K562 (cell line): ENCODE results near the gene SELPLG. TPM values are rescaled to one million over a fixed set of nuclear protein-coding genes. Genes with fewer than 3 reads are reported as not detected.

Source experiments
- ADNP ChIP-seq: fragments of 200-800 bp; sonication (Bioruptor generic); IDR thresholded peaks from 2 replicates; pipeline ENCODE4 v1.6.1; 2016; ENCODE audit warnings: missing genetic modification characterization, missing compliant biosample characterization
- CHD2 ChIP-seq: IDR thresholded peaks from 2 replicates; pipeline ENCODE4 v1.6.1; 2011; ENCODE audit warnings: low read depth, low read length
- HEY1 ChIP-seq: fragments of 250-450 bp; sonication (Bioruptor Pico); IDR thresholded peaks from 2 replicates; pipeline ENCODE4 v1.5.0; 2020; ENCODE audit warnings: mild to moderate bottlenecking, moderate library complexity, borderline replicate concordance
- HNRNPL ChIP-seq: fragments of 200-400 bp; formaldehyde crosslinking; IDR thresholded peaks from 2 replicates; pipeline ENCODE4 v1.6.1; 2017; ENCODE audit warnings: low read depth, mild to moderate bottlenecking, low read length
- HNRNPUL1 ChIP-seq: fragments of 200-400 bp; formaldehyde crosslinking; IDR thresholded peaks from 2 replicates; pipeline ENCODE4 v1.6.1; 2017; ENCODE audit warnings: low read length
- IRF9 ChIP-seq: fragments of 450-650 bp; IDR thresholded peaks from 2 replicates; pipeline ENCODE4 v1.6.1; 2016; ENCODE audit warnings: missing biosample characterization, missing genetic modification characterization
- MEIS2 ChIP-seq: fragments of 450-650 bp; IDR thresholded peaks from 2 replicates; pipeline ENCODE4 v1.6.1; 2014; ENCODE audit warnings: mild to moderate bottlenecking; ENCODE audit not compliant: partially characterized antibody
- MLX ChIP-seq, 2 experiments: fragments of 450-650 bp in 1 of 2; sonication (generic) in 1 of 2; formaldehyde crosslinking; conservative IDR thresholded peaks; 2 replicates each; pipeline versions ENCODE4 v1.4.0 to v1.8.1; 2020 to 2022; ENCODE audit warnings: mild to moderate bottlenecking in 1 of 2, missing genetic modification reagents in 1 of 2
- NFE2 ChIP-seq: IDR thresholded peaks from 2 replicates; pipeline ENCODE4 v1.6.1; 2014; ENCODE audit warnings: antibody characterized with exemption, low read depth
- OTX1 ChIP-seq: fragments of 450-650 bp; formaldehyde crosslinking; IDR thresholded peaks from 2 replicates; pipeline ENCODE4 v1.4.0; 2022; ENCODE audit warnings: mild to moderate bottlenecking
- POLR3G ChIP-seq: IDR thresholded peaks from 2 replicates; pipeline ENCODE4 v1.6.1; 2011; ENCODE audit not compliant: insufficient read length, insufficient replicate concordance; ENCODE audit errors: extremely low read depth
- SFPQ ChIP-seq: fragments of 200-400 bp; formaldehyde crosslinking; IDR thresholded peaks from 2 replicates; pipeline ENCODE4 v1.6.1; 2017; ENCODE audit warnings: mild to moderate bottlenecking, low read depth, low read length, moderate library complexity
- TEAD1 ChIP-seq, 2 experiments: fragments of 450-650 bp in 1 of 2; sonication (generic) in 1 of 2; formaldehyde crosslinking; IDR thresholded peaks; 2 replicates each; pipeline versions ENCODE4 v1.4.0 to v1.8.0; 2020 to 2022; ENCODE audit warnings: mild to moderate bottlenecking in 2 of 2, missing genetic modification reagents in 1 of 2
- USF2 ChIP-seq: sonication (generic); formaldehyde crosslinking; IDR thresholded peaks from 2 replicates; pipeline ENCODE4 v1.5.0; 2020; ENCODE audit warnings: missing genetic modification reagents
- ZBTB1 ChIP-seq: sonication (generic); formaldehyde crosslinking; IDR thresholded peaks from 2 replicates; pipeline ENCODE4 v1.8.1; 2023; ENCODE audit warnings: missing genetic modification reagents, low read depth, mild to moderate bottlenecking, borderline replicate concordance
- ZFX ChIP-seq: sonication (generic); formaldehyde crosslinking; IDR thresholded peaks from 2 replicates; pipeline ENCODE4 v1.8.0; 2022; ENCODE audit warnings: mild to moderate bottlenecking, missing genetic modification reagents, moderate library complexity
- ZNF740 ChIP-seq, 3 experiments: fragments of 200-800 bp in 1 of 3; sonication (Bioruptor generic) in 1 of 3; sonication (generic) in 1 of 3; formaldehyde crosslinking in 1 of 3; IDR thresholded peaks; 2 replicates each; pipeline versions ENCODE4 v1.6.1 to v1.8.0; 2016 to 2022; ENCODE audit warnings: mild to moderate bottlenecking in 2 of 3, missing compliant biosample characterization in 2 of 3, missing genetic modification characterization in 2 of 3, missing genetic modification reagents in 1 of 3
- ZNF778 ChIP-seq: fragments of 450-650 bp; formaldehyde crosslinking; IDR thresholded peaks from 2 replicates; pipeline ENCODE4 v1.4.0; 2020; ENCODE audit warnings: mild to moderate bottlenecking, moderate library complexity
- polyA plus RNA-seq, 8 experiments: library from polyadenylated mRNA; depleted of rRNA in 4 of 8; stranded (reverse) in 5 of 8; unstranded in 3 of 8; fragments of >200 nt; fragmentation: Nextera tagmentation in 2 of 8; fragmentation: Illumina TruSeq in 1 of 8; extraction: Ambion mirVana in 2 of 8; extraction: Trizol in 1 of 8; gene quantifications; 2 replicates each; pipeline versions ENCODE4 v1.2.1 to v1.2.3, GENCODE V29; 2011 to 2014; ENCODE audit warnings: inconsistent platforms in 1 of 8, missing spikeins in 1 of 8
- total RNA-seq, 7 experiments: library from RNA; depleted of rRNA in 6 of 7; stranded (reverse); fragments of >200 nt in 6 of 7; fragmentation: Illumina TruSeq in 2 of 7; extraction: Trizol in 2 of 7; gene quantifications; 2 replicates each; pipeline versions ENCODE4 v1.2.1 to v1.2.3, GENCODE V29; 2011 to 2021; ENCODE audit warnings: low replicate concordance in 1 of 7
- TF ChIP-seq, protein P1 (sequence below): fragments of 250-450 bp; sonication (Bioruptor Pico); IDR thresholded peaks from 2 replicates; pipeline ENCODE4 v1.8.0; 2021; ENCODE audit warnings: moderate library complexity, mild to moderate bottlenecking, inconsistent platforms
- TF ChIP-seq, protein P2 (sequence below): fragments of 450-650 bp; formaldehyde crosslinking; IDR thresholded peaks from 2 replicates; pipeline ENCODE4 v1.4.0; 2020; ENCODE audit warnings: mild to moderate bottlenecking, moderate library complexity

Gene SELPLG
- total and polyA plus RNA-seq, 9 of the 15 experiments (the other 6 are each of a cell fraction or from before 2014, with no cell fraction given) = 0.22 to 10.2 (median 1.7) TPM

- TF ChIP-seq ADNP (tag) (no peak), ZNF740 (CRISPR knock-in tag; IDR thresholded peaks at IDR 0.05) (no peak), ZNF740 (tag; IDR thresholded peaks at IDR 0.05) (no peak), IRF9 (tag) (no peak), OTX1 (CRISPR knock-in tag) (no peak), HNRNPL (no peak), SFPQ (no peak), NFE2 (no peak), POLR3G (no peak), HEY1 (CRISPR knock-in tag) (peak; percentile 78; the same call in 1 of the 2 replicates), USF2 (CRISPR knock-in tag) (no peak), TEAD1 (CRISPR knock-in tag; IDR thresholded peaks at IDR 0.05) (peak; percentile 86; a peak in 3 of 4 replicates), CHD2 (no peak), ZFX (CRISPR knock-in tag) (no peak), MLX (CRISPR knock-in tag; conservative IDR thresholded peaks at IDR 0.05) (no peak), ZBTB1 (CRISPR knock-in tag) (no peak), ZNF778 (CRISPR knock-in tag) (no peak), MEIS2 (peak; percentile 57), HNRNPUL1 (no peak)
- TF ChIP-seq, protein P1, sequence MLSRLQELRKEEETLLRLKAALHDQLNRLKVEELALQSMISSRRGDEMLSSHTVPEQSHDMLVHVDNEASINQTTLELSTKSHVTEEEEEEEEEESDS (CRISPR knock-in tag) = no peak
- TF ChIP-seq, protein P2, sequence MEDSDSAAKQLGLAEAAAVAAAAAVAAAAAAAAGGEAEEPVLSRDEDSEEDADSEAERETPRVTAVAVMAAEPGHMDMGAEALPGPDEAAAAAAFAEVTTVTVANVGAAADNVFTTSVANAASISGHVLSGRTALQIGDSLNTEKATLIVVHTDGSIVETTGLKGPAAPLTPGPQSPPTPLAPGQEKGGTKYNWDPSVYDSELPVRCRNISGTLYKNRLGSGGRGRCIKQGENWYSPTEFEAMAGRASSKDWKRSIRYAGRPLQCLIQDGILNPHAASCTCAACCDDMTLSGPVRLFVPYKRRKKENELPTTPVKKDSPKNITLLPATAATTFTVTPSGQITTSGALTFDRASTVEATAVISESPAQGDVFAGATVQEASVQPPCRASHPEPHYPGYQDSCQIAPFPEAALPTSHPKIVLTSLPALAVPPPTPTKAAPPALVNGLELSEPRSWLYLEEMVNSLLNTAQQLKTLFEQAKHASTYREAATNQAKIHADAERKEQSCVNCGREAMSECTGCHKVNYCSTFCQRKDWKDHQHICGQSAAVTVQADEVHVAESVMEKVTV = no peak
Measured at GRCh38 chr12:108640802-108641445, 7.2 kb upstream of the SELPLG start (continued).
